SK-N-SH (cell line): Measurements from ENCODE around the gene CHRND. TPM values are rescaled to one million over a fixed set of nuclear protein-coding genes. Genes with fewer than 3 reads are reported as not detected.

Source experiments
- CTCF ChIA-PET: fragments of 300-600, 350-600 bp; formaldehyde crosslinking; extraction: SDS; loops from one replicate; lab custom pipeline; 2021; lab: Yijun Ruan, JAX
- POLR2A ChIA-PET: fragments of 350-600 bp; sonication (Branson Sonifier 250); formaldehyde crosslinking; extraction: SDS; loops from one replicate; lab custom pipeline; 2020; ENCODE audit warnings: antibody characterized with exemption, inconsistent platforms; lab: Yijun Ruan, JAX
- DNase-seq: peaks from one replicate; pipeline ENCODE4 v3.0.0; 2012
- H2AFZ ChIP-seq: fragments of 200-600 bp; sonication (generic); 2 replicates; pipeline ENCODE4 v1.8.1; 2016; ENCODE audit warnings: antibody characterized with exemption, mild to moderate bottlenecking, low read depth
- H3F3A ChIP-seq: fragments of 200-600 bp; sonication (generic); replicated peaks from 2 replicates; pipeline ENCODE3; 2016; ENCODE audit warnings: antibody characterized with exemption, mild to moderate bottlenecking; ENCODE audit not compliant: insufficient read depth
- H3K27ac ChIP-seq, 2 experiments: fragments of 200-500 bp in 1 of 2; fragments of 200-600 bp in 1 of 2; sonication (Bioruptor generic) in 1 of 2; sonication (generic), shearing (Covaris generic) in 1 of 2; 2 replicates each; pipeline versions ENCODE4 v1.5.1 to v1.6.1; 2014 to 2016; ENCODE audit warnings: low read depth in 2 of 2, inconsistent platforms in 1 of 2, low read length in 1 of 2, mild to moderate bottlenecking in 1 of 2, mixed read lengths in 1 of 2
- H3K27me3 ChIP-seq: fragments of 200-600 bp; sonication (generic), shearing (Covaris generic); 2 replicates; pipeline ENCODE4 v1.6.1; 2016; ENCODE audit warnings: mixed run types; ENCODE audit not compliant: insufficient read depth
- H3K36me3 ChIP-seq, 2 experiments: fragments of 200-500 bp in 1 of 2; fragments of 200-600 bp in 1 of 2; sonication (Bioruptor generic) in 1 of 2; sonication (generic) in 1 of 2; replicated peaks in 1 of 2; 2 replicates each; pipeline versions ENCODE3 to v1.5.1; 2014 to 2016; ENCODE audit warnings: low read length in 1 of 2, mild to moderate bottlenecking in 1 of 2; ENCODE audit not compliant: insufficient read depth in 2 of 2, control insufficient read depth in 1 of 2
- H3K4me1 ChIP-seq, 2 experiments: fragments of 200-500 bp in 1 of 2; fragments of 200-600 bp in 1 of 2; sonication (Bioruptor generic) in 1 of 2; sonication (generic), shearing (Covaris generic) in 1 of 2; 2 replicates each; pipeline versions ENCODE4 v1.5.1 to v1.6.1; 2014 to 2016; ENCODE audit warnings: low read depth in 1 of 2, low read length in 1 of 2, mixed run types in 1 of 2; ENCODE audit not compliant: insufficient read depth in 2 of 2, control insufficient read depth in 1 of 2
- H3K4me2 ChIP-seq: fragments of 200-600 bp; sonication (generic), shearing (Covaris generic); 2 replicates; pipeline ENCODE4 v1.6.1; 2017; ENCODE audit warnings: mixed run types
- H3K4me3 ChIP-seq, 2 experiments: fragments of 200-500 bp in 1 of 2; fragments of 200-600 bp in 1 of 2; sonication (Bioruptor generic) in 1 of 2; sonication (generic), shearing (Covaris generic) in 1 of 2; 2 replicates each; pipeline versions ENCODE4 v1.5.1 to v1.8.1; 2014 to 2016; ENCODE audit warnings: low read depth in 2 of 2, inconsistent platforms in 1 of 2, low read length in 1 of 2, mild to moderate bottlenecking in 1 of 2, mixed read lengths in 1 of 2, moderate library complexity in 1 of 2
- H3K79me2 ChIP-seq: fragments of 200-600 bp; sonication (generic); 2 replicates; pipeline ENCODE4 v1.8.1; 2017; ENCODE audit warnings: mild to moderate bottlenecking; ENCODE audit not compliant: insufficient read depth
- H3K9ac ChIP-seq: fragments of 200-600 bp; sonication (generic); 2 replicates; pipeline ENCODE4 v1.6.1; 2017; ENCODE audit warnings: mixed run types
- H3K9me2 ChIP-seq: fragments of 200-600 bp; sonication (generic); 2 replicates; pipeline ENCODE4 v1.6.1; 2017; ENCODE audit warnings: mixed run types
- H3K9me3 ChIP-seq: fragments of 200-600 bp; sonication (generic); 2 replicates; pipeline ENCODE4 v1.6.1; 2017; ENCODE audit warnings: mixed run types, mild to moderate bottlenecking, moderate library complexity
- H4K20me1 ChIP-seq: fragments of 200-600 bp; sonication (generic); 2 replicates; pipeline ENCODE4 v1.6.1; 2017; ENCODE audit warnings: mild to moderate bottlenecking, mixed run types; ENCODE audit not compliant: insufficient read depth
- CTCF ChIP-seq: fragments of 200-600 bp; sonication (generic); IDR thresholded peaks from 2 replicates; pipeline ENCODE4 v1.6.1; 2017; ENCODE audit warnings: antibody characterized with exemption, mild to moderate bottlenecking, moderate library complexity
- FOSL2 ChIP-seq: IDR thresholded peaks from 2 replicates; pipeline ENCODE4 v1.4.0; 2012; ENCODE audit warnings: low read depth, mild to moderate bottlenecking, moderate library complexity, borderline replicate concordance
- FOXJ3 ChIP-seq: sonication (generic); formaldehyde crosslinking; IDR thresholded peaks from 2 replicates; pipeline ENCODE4 v1.5.1; 2020; ENCODE audit warnings: mild to moderate bottlenecking, missing genetic modification reagents
- GABPA ChIP-seq: IDR thresholded peaks from 2 replicates; pipeline ENCODE4 v1.4.0; 2012; ENCODE audit warnings: low read depth, mild to moderate bottlenecking
- GATA2 ChIP-seq: sonication (generic); formaldehyde crosslinking; IDR thresholded peaks from 2 replicates; pipeline ENCODE4 v1.5.0; 2020; ENCODE audit warnings: mild to moderate bottlenecking, missing genetic modification reagents
- MEF2A ChIP-seq: IDR thresholded peaks from 2 replicates; pipeline ENCODE4 v1.4.0; 2012; ENCODE audit warnings: low read depth, borderline replicate concordance
- NFIC ChIP-seq: IDR thresholded peaks from 2 replicates; pipeline ENCODE4 v1.4.0; 2012; ENCODE audit warnings: borderline replicate concordance
- NRF1 ChIP-seq: IDR thresholded peaks from 2 replicates; pipeline ENCODE4 v1.6.1; 2012; ENCODE audit warnings: low read depth, mild to moderate bottlenecking, low read length
- RAD21 ChIP-seq: IDR thresholded peaks from 2 replicates; pipeline ENCODE4 v1.6.1; 2012; ENCODE audit warnings: mild to moderate bottlenecking, low read length
- RFX5 ChIP-seq: IDR thresholded peaks from 2 replicates; pipeline ENCODE4 v1.6.1; 2012; ENCODE audit warnings: mild to moderate bottlenecking, improper control_type of control experiment, low read length
- RXRA ChIP-seq: IDR thresholded peaks from 2 replicates; pipeline ENCODE4 v1.4.0; 2012; ENCODE audit warnings: low read depth, mild to moderate bottlenecking, borderline replicate concordance
- SMC3 ChIP-seq: IDR thresholded peaks from 2 replicates; pipeline ENCODE4 v1.6.1; 2012; ENCODE audit warnings: low read depth, low read length, improper control_type of control experiment
- TAF1 ChIP-seq: IDR thresholded peaks from 2 replicates; pipeline ENCODE4 v1.6.1; 2012; ENCODE audit warnings: low read depth, mild to moderate bottlenecking, low read length, moderate library complexity, borderline replicate concordance
- TCF12 ChIP-seq: IDR thresholded peaks from 2 replicates; pipeline ENCODE4 v1.4.0; 2012
- USF1 ChIP-seq: IDR thresholded peaks from 2 replicates; pipeline ENCODE4 v1.4.0; 2012; ENCODE audit warnings: low read depth, borderline replicate concordance
- USF2 ChIP-seq: fragments of 150-350 bp; IDR thresholded peaks from 2 replicates; pipeline ENCODE4 v1.6.1; 2017; ENCODE audit warnings: antibody characterized with exemption, low read length, low read depth, borderline replicate concordance
- YY1 ChIP-seq: IDR thresholded peaks from 2 replicates; pipeline ENCODE4 v1.4.0; 2012; ENCODE audit warnings: low read depth, mild to moderate bottlenecking
- WGBS: methylation state at CpG from one replicate; pipeline ENCODE4 v1.1.6; 2017; ENCODE audit warnings: low lambda C conversion rate; 5-methylcytosine and 5-hydroxymethylcytosine counted together
- polyA plus RNA-seq, 3 experiments: library from polyadenylated mRNA; depleted of rRNA; stranded (reverse); fragments of >200 nt; gene quantifications; 2 replicates each; pipeline ENCODE4 v1.2.3, GENCODE V29; 2012

CHRND gene
- polyA plus RNA-seq, 1 of the 3 experiments (the other 2 are of a cell fraction) = 0.12 TPM

GRCh38 chr2:232542715-232543467, 16.9 kb downstream of the CHRND start:
- WGBS = 96% methylated on average over 13 of the region's 20 CpGs

More at GRCh38 chr2:232542715-232543467, 16.9 kb downstream of the CHRND start:
- Histone ChIP-seq H2AFZ (no peak overlapping the region), H4K20me1 (no peaks in the 10 kb centered on the region), H3K9me3 (no peaks in the 10 kb centered on the region), H3K36me3 (peaks cover 2 to 5% of the 10 kb centered on the region in 2 experiments), H3K9me2 (no peaks in the 10 kb centered on the region), H3K4me2 (no peak overlapping the region), H3K79me2 (peaks cover 18% of the 10 kb centered on the region), H3K4me1 (no peaks in the 10 kb centered on the region; a peak in 1 of 4 replicates), H3F3A (no peaks in the 10 kb centered on the region), H3K9ac (no peak overlapping the region), H3K4me3 (no peak overlapping the region), H3K27ac (no peak overlapping the region), H3K27me3 (no peaks in the 10 kb centered on the region)
- DNase-seq = peak; percentile 14
- ChIA-PET POLR2A (no interaction called here), CTCF (interaction anchor here (1.0 to 1.5 kb wide), 2 partner anchors 11 to 19 kb away, joined by 4 read pairs; no protein-coding TSS in a partner anchor)
- no peak for TF ChIP-seq TCF12
- no peak for TF ChIP-seq USF2
- no peak for TF ChIP-seq MEF2A
- TF ChIP-seq GATA2 (CRISPR knock-in tag) = no peak
- no peak for TF ChIP-seq SMC3
- no peak for TF ChIP-seq TAF1
- no peak for TF ChIP-seq YY1
- no peak for TF ChIP-seq USF1
- TF ChIP-seq NRF1 = no peak
- no peak for TF ChIP-seq GABPA
- no peak for TF ChIP-seq CTCF
- no peak for TF ChIP-seq FOXJ3 (CRISPR knock-in tag)
- TF ChIP-seq RFX5 = no peak
- TF ChIP-seq RXRA = no peak
- TF ChIP-seq FOSL2 = no peak
- no peak for TF ChIP-seq RAD21
- TF ChIP-seq NFIC = no peak
